HG03196 (cell line): ENCODE data around the gene FGF2.

Experiments
- ATAC-seq: cut with Tn5 transposase; IDR thresholded peaks from one replicate; pipeline ENCODE4 v1.9.1; 2021; ENCODE audit not compliant: unreplicated experiment

Gene FGF2

GRCh38 chr4:122884499-122884898 is 57.9 kb downstream of the FGF2 start:
- ATAC-seq = no peak

DNA sequence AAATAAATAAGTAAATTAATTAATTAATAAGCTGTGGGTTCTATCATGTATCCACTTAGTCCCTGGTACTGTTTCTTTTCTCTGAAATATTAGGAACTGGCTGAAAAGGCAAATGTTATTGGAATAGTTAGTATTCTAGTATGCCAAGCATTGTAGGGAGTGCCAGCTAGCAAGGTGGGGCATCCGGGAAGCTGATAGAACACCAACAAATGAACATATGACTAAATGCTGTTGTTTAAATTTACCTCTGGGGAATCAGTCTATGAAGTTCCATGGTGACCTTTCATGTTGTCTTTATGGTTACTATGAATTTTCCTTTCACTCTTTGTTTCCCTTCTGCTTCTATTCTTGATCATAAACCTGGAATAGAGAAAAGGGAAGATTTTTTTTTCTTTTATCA is 63.1 kb downstream of the FGF2 start:
- ATAC-seq = no peak

- ATAC-seq = no peak
Observed at GRCh38 chr4:122890147-122890795, 63.6 kb downstream of the FGF2 start.

DNA sequence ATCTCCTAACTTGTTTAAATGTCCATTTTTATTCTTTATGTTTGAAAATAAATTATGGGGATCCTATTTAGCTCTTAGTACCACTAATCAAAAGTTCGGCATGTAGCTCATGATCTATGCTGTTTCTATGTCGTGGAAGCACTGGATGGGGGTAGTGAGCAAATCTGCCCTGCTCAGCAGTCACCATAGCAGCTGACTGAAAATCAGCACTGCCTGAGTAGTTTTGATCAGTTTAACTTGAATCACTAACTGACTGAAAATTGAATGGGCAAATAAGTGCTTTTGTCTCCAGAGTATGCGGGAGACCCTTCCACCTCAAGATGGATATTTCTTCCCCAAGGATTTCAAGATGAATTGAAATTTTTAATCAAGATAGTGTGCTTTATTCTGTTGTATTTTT is 68.2 kb downstream of the FGF2 start:
- no peak for ATAC-seq

GRCh38 chr4:122895336-122895995 is 68.8 kb downstream of the FGF2 start:
- ATAC-seq = no peak

- no peak for ATAC-seq
Observed at GRCh38 chr4:122896270-122896669, 69.6 kb downstream of the FGF2 start.

DNA sequence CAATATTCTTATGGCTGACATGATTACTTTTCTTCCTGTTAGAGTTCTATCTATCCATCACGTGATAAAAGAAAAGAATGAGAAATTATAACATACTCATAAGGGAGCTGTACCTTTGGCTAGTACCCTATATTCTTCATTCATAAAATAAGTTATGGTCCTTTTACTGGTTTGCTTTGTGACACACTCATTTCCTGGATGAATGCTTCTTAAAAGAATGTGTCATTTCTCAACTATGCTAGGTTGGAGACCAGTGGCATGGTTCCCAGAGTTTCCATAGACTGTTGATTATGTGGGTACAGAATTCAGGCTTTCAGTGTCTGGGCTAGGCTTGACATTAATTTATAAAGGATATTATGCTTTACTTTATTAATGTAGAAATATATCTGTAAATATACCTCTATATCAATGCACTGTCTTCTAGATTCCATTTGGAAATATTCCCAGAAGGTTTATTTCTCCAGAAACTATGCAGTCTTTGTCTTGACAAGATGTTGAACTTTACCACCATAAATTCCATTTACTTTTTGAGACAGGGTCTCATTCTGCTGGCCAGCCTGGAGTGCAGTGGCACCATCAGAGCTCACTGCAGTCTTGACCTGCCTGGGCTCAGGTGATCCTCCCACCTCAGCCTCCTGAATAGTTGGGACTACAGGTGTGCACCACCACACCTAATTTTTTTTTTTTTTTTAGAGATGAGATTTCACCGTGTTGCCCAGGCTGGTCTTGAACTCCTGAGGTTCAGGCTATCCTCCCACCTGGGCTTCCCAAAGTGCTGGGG is 71.9 kb downstream of the FGF2 start:
- ATAC-seq = no peak

DNA sequence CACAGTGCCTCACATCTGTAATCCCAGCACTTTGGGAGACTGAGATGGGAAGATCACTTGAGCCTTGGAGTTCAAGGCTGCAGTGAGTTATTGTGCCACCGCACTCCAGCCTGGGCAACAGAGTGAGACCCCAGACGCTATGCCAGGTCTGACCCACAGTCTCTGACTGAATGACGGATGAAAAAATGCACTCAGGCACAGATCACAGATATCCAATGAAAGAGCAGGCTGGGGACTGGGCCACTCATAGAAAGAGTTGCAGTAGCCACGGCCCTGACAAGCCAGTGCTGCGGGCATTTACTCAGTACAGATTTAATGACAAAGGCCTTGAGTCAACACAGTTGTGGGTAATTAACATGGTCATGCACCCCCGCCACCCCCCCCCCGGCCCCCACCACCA is 73.1 kb downstream of the FGF2 start:
- ATAC-seq = no peak

DNA sequence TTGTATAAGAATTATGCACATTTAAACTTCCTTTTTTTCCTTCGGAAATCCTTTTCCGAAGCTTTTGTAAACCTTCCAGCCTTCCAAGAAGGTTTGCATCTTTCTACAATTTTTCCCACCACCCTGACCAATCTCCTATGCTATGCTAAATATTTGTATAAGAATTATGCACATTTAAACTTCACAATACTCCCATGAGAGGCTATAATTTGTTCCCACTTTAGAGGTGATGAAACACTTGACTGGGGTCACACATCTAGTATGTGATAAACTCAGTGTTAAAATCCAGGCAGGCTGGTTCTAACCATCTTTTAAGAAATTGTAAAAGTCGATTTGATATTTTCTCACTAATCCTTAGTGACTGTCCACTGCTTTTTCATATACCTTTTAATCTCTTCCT is 73.7 kb downstream of the FGF2 start:
- no peak for ATAC-seq

- no peak for ATAC-seq
Observed at GRCh38 chr4:122901247-122902010, 74.8 kb downstream of the FGF2 start.

DNA sequence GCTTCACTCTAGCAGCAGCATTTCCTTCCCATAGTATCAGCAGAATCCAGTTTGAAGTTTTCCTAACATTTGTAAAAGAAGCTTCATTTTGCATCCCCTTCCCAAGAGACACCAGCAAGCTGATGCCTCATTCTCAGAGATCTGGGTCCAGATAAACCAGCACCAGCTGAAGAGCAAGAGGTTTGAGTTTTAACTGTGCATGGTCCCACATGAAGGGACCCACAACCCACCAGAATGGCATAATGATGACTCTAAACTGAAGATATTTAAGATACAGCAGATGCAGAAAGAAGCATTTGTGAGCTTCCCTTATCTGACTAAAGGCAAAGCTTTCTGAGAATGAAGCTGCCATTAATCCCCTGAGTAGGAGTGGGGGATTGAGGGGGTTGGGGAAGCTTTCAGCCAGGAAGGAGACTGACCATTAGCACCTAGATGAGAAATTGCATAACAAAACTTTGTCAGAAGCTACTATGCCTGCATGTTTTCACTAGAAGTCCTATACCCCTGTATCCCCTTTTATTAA is 77.2 kb downstream of the FGF2 start:
- no peak for ATAC-seq

GRCh38 chr4:122906859-122907305 is 80.3 kb downstream of the FGF2 start:
- no peak for ATAC-seq

DNA sequence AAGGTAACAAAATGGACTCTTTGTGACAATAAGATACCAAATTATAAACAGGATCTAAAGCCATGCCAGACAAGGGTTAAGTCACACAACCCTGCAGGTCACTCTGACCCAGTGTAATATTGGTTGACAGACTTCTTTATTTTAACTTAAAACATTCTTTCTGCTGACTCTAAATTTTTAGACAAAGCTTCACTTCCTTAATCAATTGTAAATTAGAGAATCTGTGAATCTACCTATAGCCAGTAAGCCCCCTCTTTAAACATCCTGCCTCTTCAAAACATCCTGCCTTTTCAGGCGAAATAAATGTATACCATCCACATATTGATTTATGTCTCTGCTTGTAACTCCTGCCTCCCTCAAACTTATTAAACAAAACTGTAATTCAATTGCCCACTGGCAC is 81.6 kb downstream of the FGF2 start:
- ATAC-seq = no peak

DNA sequence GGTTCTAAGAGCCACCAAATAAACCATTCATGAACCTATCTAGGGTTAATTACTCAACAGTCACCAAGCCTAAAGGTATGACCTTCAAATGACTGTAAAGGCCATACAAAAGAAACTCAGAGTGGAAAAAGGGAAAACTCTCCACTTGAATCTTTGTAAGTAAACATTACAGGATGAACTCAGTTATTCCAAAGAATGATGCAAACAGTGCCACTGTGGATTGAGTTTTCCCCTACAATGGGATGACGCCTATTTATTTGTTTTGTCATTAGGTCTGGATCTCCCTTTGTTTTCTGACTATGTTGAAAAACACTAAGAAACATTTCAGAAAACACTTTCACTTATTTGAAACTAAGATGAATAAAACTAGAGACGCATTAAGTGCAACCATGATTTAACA is 83.1 kb downstream of the FGF2 start:
- ATAC-seq = no peak

GRCh38 chr4:122911588-122911987 is 85.0 kb downstream of the FGF2 start:
- no peak for ATAC-seq

GRCh38 chr4:122912810-122913575 is 86.4 kb downstream of the FGF2 start:
- ATAC-seq = no peak

GRCh38 chr4:122914292-122914904 is 87.8 kb downstream of the FGF2 start:
- peak; percentile 83 for ATAC-seq

- ATAC-seq = no peak
Observed at GRCh38 chr4:122914938-122915337, 88.3 kb downstream of the FGF2 start.

GRCh38 chr4:122917731-122918130 is 91.1 kb downstream of the FGF2 start:
- ATAC-seq = no peak

GRCh38 chr4:122920473-122920872 is 93.8 kb downstream of the FGF2 start:
- ATAC-seq = no peak
